ENCODE data around the gene ADGRV1. TPM values are rescaled to one million over a fixed set of nuclear protein-coding genes. Genes with fewer than 3 reads are reported as not detected.

The ADGRV1 gene
- total RNA-seq, 1 experiment from 2014 or later, result 64.8 TPM

DNA sequence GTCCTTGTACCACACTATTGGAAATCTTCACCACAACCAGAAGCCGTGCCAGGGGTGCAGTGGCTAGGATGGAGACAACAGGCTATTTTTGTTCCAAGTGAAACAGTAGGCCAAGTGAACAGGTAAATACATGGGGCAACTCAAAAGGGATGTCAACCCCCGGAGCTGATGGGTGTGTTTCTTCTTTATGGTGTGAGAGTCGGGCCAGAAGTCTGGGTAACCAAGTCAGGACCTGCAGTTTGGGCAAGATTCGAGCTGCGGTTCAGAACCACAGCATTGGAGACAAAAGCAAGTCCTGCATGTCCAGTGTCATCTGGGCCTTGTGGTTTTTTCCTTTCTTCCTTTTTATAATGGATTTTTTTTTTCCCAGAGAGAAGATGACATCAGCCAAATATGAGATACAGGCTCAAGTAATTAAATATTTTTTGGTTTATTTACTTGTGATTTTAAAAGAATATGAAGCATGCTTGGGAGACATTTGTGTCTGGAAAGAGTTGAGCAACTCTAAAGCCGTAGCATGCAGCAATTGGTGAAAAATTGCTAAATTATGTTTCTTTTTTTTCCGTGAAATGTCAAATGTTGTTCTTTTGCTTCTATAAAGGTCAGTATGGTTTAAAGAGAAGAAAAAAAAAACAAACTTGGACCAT, 562.9 kb downstream of the ADGRV1 start:
- no peak overlapping the region for H3K4me2 ChIP-seq (ENCODE audit: insufficient read depth, insufficient read length, low read length)
- no peak overlapping the region for H2BK15ac ChIP-seq (ENCODE audit: low read depth, low read length)
- H2AK5ac ChIP-seq (ENCODE audit: insufficient read length, low read length), result no peak overlapping the region
- no peak overlapping the region for H3K14ac ChIP-seq (ENCODE audit: insufficient read depth, low read length)
- DNase-seq, result no peak
- no peak overlapping the region for H4K8ac ChIP-seq (replicated peaks; ENCODE audit: insufficient read length, low read depth, low read length)
- H3K79me1 ChIP-seq (ENCODE audit: insufficient read depth, low read depth, low read length, poor library complexity, severe bottlenecking), result no peaks in the 10 kb centered on the region
- H3K18ac ChIP-seq (ENCODE audit: insufficient read length, low read depth, low read length), result no peak overlapping the region
- no peaks in the 10 kb centered on the region for H3K79me2 ChIP-seq (ENCODE audit: insufficient read depth, low read length)
- no peak overlapping the region for H2AFZ ChIP-seq (ENCODE audit: low read length)
- TF ChIP-seq CTCF (conservative IDR thresholded peaks at IDR 0.05), result no peak
- H3K23ac ChIP-seq (ENCODE audit: insufficient read length, low read depth, low read length), result no peak overlapping the region
- H2BK5ac ChIP-seq (ENCODE audit: insufficient read length, low read length), result no peak overlapping the region
- H3K56ac ChIP-seq (ENCODE audit: insufficient read length, low read depth, low read length), result no peak overlapping the region
- no peak overlapping the region for H4K91ac ChIP-seq (ENCODE audit: insufficient read length, low read depth, low read length)
- H3K9me3 ChIP-seq (ENCODE audit: control insufficient read depth, low read depth, low read length), result no peaks in the 10 kb centered on the region
- H2BK20ac ChIP-seq (ENCODE audit: low read depth, low read length, poor library complexity, severe bottlenecking), result no peak overlapping the region
- no peak overlapping the region; a peak in 1 of 7 replicates for H3K27ac Mint-ChIP-seq
- H3K4me1 Mint-ChIP-seq, result peaks cover 5 to 18% of the 10 kb centered on the region in 2 experiments
- no peaks in the 10 kb centered on the region for H3K27me3 Mint-ChIP-seq (ENCODE audit: low read depth)
- peaks cover 0 to 2% (median 0%) of the 10 kb centered on the region in 3 experiments; a peak in 2 of 7 replicates for H3K36me3 Mint-ChIP-seq (ENCODE audit: insufficient read depth in 1 of 3, low read depth in 3 of 3)
- no peak overlapping the region for H3T11ph ChIP-seq (ENCODE audit: low read length)
- H3K23me2 ChIP-seq (ENCODE audit: insufficient read length, low read depth, low read length, poor library complexity, severe bottlenecking), result no peaks in the 10 kb centered on the region
- H2BK12ac ChIP-seq (ENCODE audit: insufficient read length, low read depth, low read length), result no peak overlapping the region
- H3K4me3 Mint-ChIP-seq, result no peak overlapping the region
- no peaks in the 10 kb centered on the region for H3K4me1 ChIP-seq (ENCODE audit: insufficient read depth, low read length)
- H3K27ac ChIP-seq (ENCODE audit: insufficient read length, low read depth, low read length), result no peak overlapping the region
- H2BK120ac ChIP-seq (ENCODE audit: low read depth, low read length, poor library complexity, severe bottlenecking), result no peak overlapping the region
- no peak overlapping the region for H3K9ac ChIP-seq (ENCODE audit: extremely low read depth, insufficient read length, low read length)
- H3K27me3 ChIP-seq (ENCODE audit: insufficient read depth, low read length), result no peaks in the 10 kb centered on the region
- no peak overlapping the region for H4K5ac ChIP-seq (ENCODE audit: insufficient read length, low read depth, low read length)
- H4K20me1 ChIP-seq (ENCODE audit: control insufficient read depth, insufficient read depth, insufficient read length), result no peaks in the 10 kb centered on the region
- no CpG with 5 or more reads among the region's 7 CpGs for WGBS (ENCODE audit: extremely low coverage, insufficient read length, low lambda C conversion rate)
- no peak overlapping the region for H3K4ac ChIP-seq (ENCODE audit: low read depth, low read length)
- H3K9me3 Mint-ChIP-seq, result no peaks in the 10 kb centered on the region

Measured in H9 (cell line).